RWPE2 (cell line): ENCODE data around the gene EEPD1.
A peak's percentile ranks its signal among the peaks of the same experiment; 100 is the strongest.
"Not testable (repeated sequence)": the region's sequence is repeated elsewhere in the genome, so short reads cannot be mapped to it uniquely, and the experiment has no call there.

Experiments used
- ATAC-seq: fragments of 200-7000 bp; cut with Tn5 transposase; 3 replicates; pipeline ENCODE4 v1.9.1; 2021; ENCODE audit warnings: low read depth
- DNase-seq: peaks from one replicate; pipeline ENCODE4 v3.0.0-alpha.2; 2020; ENCODE audit warnings: low spot score
- H3K27ac ChIP-seq: fragments of 450-650 bp; 2 replicates; pipeline ENCODE4 v1.5.1; 2017; ENCODE audit warnings: mild to moderate bottlenecking; ENCODE audit not compliant: poor library complexity, severe bottlenecking
- H3K27me3 ChIP-seq: fragments of 250-450 bp; sonication (Bioruptor Pico); 2 replicates; pipeline ENCODE4 v1.5.1; 2021; ENCODE audit warnings: mild to moderate bottlenecking, moderate library complexity; ENCODE audit not compliant: insufficient read depth, poor library complexity, severe bottlenecking
- H3K36me3 ChIP-seq: fragments of 250-450 bp; sonication (Bioruptor Pico); 2 replicates; pipeline ENCODE4 v1.5.1; 2020; ENCODE audit warnings: low read depth, mild to moderate bottlenecking, moderate library complexity
- H3K4me1 ChIP-seq: fragments of 250-450 bp; sonication (Bioruptor Pico); 2 replicates; pipeline ENCODE4 v1.5.1; 2021; ENCODE audit warnings: mild to moderate bottlenecking, moderate library complexity; ENCODE audit not compliant: insufficient read depth, poor library complexity, severe bottlenecking
- H3K4me3 ChIP-seq: fragments of 250-450 bp; sonication (Bioruptor Pico); 2 replicates; pipeline ENCODE4 v1.5.1; 2021; ENCODE audit warnings: mild to moderate bottlenecking, moderate library complexity; ENCODE audit not compliant: severe bottlenecking
- H3K9me3 ChIP-seq: fragments of 250-450 bp; sonication (Bioruptor Pico); 2 replicates; pipeline ENCODE4 v1.5.1; 2021; ENCODE audit warnings: mild to moderate bottlenecking, moderate library complexity; ENCODE audit not compliant: severe bottlenecking
- CTCF ChIP-seq: fragments of 450-650 bp; IDR thresholded peaks from one replicate; pipeline ENCODE4 v1.5.1; 2017; ENCODE audit warnings: mild to moderate bottlenecking, moderate library complexity; ENCODE audit not compliant: poor library complexity, severe bottlenecking

The EEPD1 gene

GRCh38 chr7:36152756-36153570 is at the start of gene EEPD1:
TSS of gene EEPD1 (plus strand) at chr7:36153254. CDS start at chr7:36154325, 1,071 bp downstream.
- no peaks in the 10 kb centered on the region for H3K27me3 ChIP-seq
- peak; percentile 97 for DNase-seq
- peaks cover 7% of the 10 kb centered on the region for H3K4me1 ChIP-seq
- no peak within 1 kb of the TSS for H3K27ac ChIP-seq
- TF ChIP-seq CTCF = no peak
- no peaks in the 10 kb centered on the region for H3K36me3 ChIP-seq
- peak within 1 kb of the TSS; percentile 55 for H3K4me3 ChIP-seq
- peak; percentile 88 for ATAC-seq
- no peaks in the 10 kb centered on the region for H3K9me3 ChIP-seq

GRCh38 chr7:36103837-36104561 is 49.1 kb upstream of the EEPD1 start:
- no peak for TF ChIP-seq CTCF
- Histone ChIP-seq H3K9me3 (no peaks in the 10 kb centered on the region), H3K4me1 (no peaks in the 10 kb centered on the region), H3K36me3 (no peaks in the 10 kb centered on the region), H3K4me3 (no peak overlapping the region), H3K27ac (no peak overlapping the region), H3K27me3 (no peaks in the 10 kb centered on the region)
- ATAC-seq (no peak), DNase-seq (no peak)

- DNase-seq, H3K4me3 ChIP-seq, H3K27me3 ChIP-seq, H3K36me3 ChIP-seq, ATAC-seq, H3K9me3 ChIP-seq, H3K4me1 ChIP-seq, H3K27ac ChIP-seq: not testable (repeated sequence)
These were observed 45.8 kb upstream of the EEPD1 start for GRCh38 chr7:36106972-36107908.

DNA sequence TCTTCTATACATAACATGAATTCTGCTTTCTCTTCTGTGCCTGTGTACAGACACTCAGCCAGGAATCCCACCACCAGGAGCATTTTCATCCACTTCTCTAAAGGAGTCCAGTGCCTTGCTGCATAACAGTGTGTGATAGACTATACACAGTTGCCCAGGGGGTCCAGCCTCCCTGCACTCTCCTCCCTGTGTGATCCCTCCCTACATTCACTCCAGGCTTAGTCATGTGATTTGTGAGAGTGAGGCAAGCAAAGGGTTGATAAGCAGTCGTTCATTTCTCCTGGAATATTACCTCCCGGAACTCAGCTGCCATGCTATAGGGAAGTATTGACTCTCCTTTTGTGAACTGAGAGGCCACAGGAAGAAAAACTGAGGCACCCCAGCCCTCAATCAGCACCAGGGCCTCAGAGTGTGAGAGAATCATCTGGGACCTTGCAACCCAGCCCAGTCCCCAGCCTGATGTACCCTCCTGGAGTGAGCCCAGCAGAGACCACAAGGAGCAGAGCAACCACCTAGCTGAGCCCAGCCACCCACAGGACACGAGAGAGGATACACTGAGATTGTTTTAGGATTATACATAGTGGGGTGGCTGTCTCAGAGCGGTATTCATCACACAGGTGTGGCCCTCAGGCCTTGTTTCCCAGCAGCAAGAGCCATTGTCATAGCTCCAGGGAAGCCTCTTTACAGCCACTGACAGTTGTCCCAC is 45.0 kb upstream of the EEPD1 start:
- no peaks in the 10 kb centered on the region for H3K36me3 ChIP-seq
- ATAC-seq = no peak

More for the DNA sequence above, 45.0 kb upstream of the EEPD1 start:
- H3K27ac ChIP-seq = no peak overlapping the region
- H3K27me3 ChIP-seq = no peaks in the 10 kb centered on the region
- H3K4me1 ChIP-seq = no peaks in the 10 kb centered on the region
- no peak for TF ChIP-seq CTCF
- DNase-seq = no peak
- no peak overlapping the region for H3K4me3 ChIP-seq
- H3K9me3 ChIP-seq = no peaks in the 10 kb centered on the region
